ENCODE results near the gene TAS2R16.

Gene TAS2R16

GRCh38 chr7:122995600-122995999, at the start of gene TAS2R16:
TAS2R16 (minus strand) TSS chr7:122995700; CDS start chr7:122995634, 66 bp downstream.
- no peak for DNase-seq

GRCh38 chr7:123043642-123044041, 48.1 kb upstream of the TAS2R16 start:
- no peak for DNase-seq

GRCh38 chr7:123041101-123041500, 45.6 kb upstream of the TAS2R16 start:
- DNase-seq: no peak

- DNase-seq: no peak
These were observed 43.8 kb upstream of the TAS2R16 start for GRCh38 chr7:123039269-123039668.

- no peak for DNase-seq
These were observed 38.6 kb upstream of the TAS2R16 start for GRCh38 chr7:123034106-123034505.

GRCh38 chr7:123030631-123031030, 35.1 kb upstream of the TAS2R16 start:
- no peak for DNase-seq

- no peak for DNase-seq
These were observed 32.8 kb upstream of the TAS2R16 start for GRCh38 chr7:123028339-123028738.

GRCh38 chr7:123026251-123026650, 30.8 kb upstream of the TAS2R16 start:
- no peak for DNase-seq

- DNase-seq: no peak
These were observed 29.7 kb upstream of the TAS2R16 start for GRCh38 chr7:123024989-123025758.

- no peak for DNase-seq
These were observed 27.6 kb upstream of the TAS2R16 start for GRCh38 chr7:123023126-123023525.

GRCh38 chr7:123022576-123022975, 27.1 kb upstream of the TAS2R16 start:
- DNase-seq: no peak

- no peak for DNase-seq
These were observed 16.9 kb upstream of the TAS2R16 start for GRCh38 chr7:123012435-123012834.

GRCh38 chr7:123011766-123012369, 16.4 kb upstream of the TAS2R16 start:
- no peak for DNase-seq

GRCh38 chr7:123004931-123005330, 9.4 kb upstream of the TAS2R16 start:
- DNase-seq: no peak

GRCh38 chr7:123003539-123004126, 8.1 kb upstream of the TAS2R16 start:
- no peak for DNase-seq

GRCh38 chr7:122989577-122989976, 5.9 kb downstream of the TAS2R16 start:
- no peak for DNase-seq

- DNase-seq: no peak
These were observed 6.5 kb downstream of the TAS2R16 start for GRCh38 chr7:122989041-122989440.

- DNase-seq: no peak
These were observed 7.2 kb downstream of the TAS2R16 start for GRCh38 chr7:122988333-122988732.

- DNase-seq: no peak
These were observed 8.0 kb downstream of the TAS2R16 start for GRCh38 chr7:122987463-122987862.

GRCh38 chr7:122984021-122984420, 11.5 kb downstream of the TAS2R16 start:
- no peak for DNase-seq

GRCh38 chr7:122983261-122983660, 12.2 kb downstream of the TAS2R16 start:
- DNase-seq: no peak

GRCh38 chr7:122975341-122975740, 20.2 kb downstream of the TAS2R16 start:
- no peak for DNase-seq

- DNase-seq: no peak
These were observed 21.3 kb downstream of the TAS2R16 start for GRCh38 chr7:122974229-122974628.

GRCh38 chr7:122972056-122972455, 23.4 kb downstream of the TAS2R16 start:
- DNase-seq: no peak

All from activated CD4-positive, alpha-beta T cell treated with anti-CD3 and anti-CD28 coated beads, Interleukin-2, amount 50 U/mL, for 48 hours (primary cell).